GM19035 (cell line): ENCODE results near the gene TMEM40.
"Not testable (repeated sequence)": the region's sequence is repeated elsewhere in the genome, so short reads cannot be mapped to it uniquely, and the experiment has no call there.

Experiments used
- ATAC-seq: cut with Tn5 transposase; IDR thresholded peaks from one replicate; pipeline ENCODE4 v1.9.1; 2021; ENCODE audit not compliant: unreplicated experiment

TMEM40 gene, protein sequence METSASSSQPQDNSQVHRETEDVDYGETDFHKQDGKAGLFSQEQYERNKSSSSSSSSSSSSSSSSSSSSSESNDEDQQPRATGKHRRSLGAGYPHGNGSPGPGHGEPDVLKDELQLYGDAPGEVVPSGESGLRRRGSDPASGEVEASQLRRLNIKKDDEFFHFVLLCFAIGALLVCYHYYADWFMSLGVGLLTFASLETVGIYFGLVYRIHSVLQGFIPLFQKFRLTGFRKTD

DNA sequence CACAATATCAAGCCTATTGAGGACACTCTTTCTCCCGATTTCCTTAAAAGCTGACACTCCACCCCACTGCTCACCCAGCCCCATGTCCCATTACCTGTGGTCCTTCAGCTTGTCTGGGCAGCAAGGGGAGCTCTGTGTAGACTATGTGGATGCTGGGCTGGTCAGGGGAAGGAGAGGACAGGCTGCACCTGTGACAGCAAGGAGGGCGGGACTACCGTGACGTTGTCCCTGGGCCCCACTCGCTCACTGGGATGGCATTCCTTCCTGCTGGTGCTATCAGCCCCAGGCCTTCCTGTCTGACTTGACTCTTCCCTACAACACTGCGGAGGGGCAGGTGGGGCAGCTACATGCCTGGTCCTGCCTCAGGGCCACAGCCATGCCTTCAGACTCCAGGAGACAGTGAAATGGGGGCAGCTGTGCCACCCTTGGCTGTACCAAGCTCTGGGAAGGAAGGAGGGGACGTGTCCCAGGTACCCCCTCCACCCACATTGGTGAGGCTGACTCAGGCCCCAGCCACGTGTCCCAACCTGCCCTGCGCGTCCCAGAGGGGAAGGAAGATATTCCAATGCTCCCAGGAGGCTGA lies at the start of gene TMEM40:
TMEM40 (minus strand) TSS at position 163 of the 583 bp plus-strand sequence. CDS start 9,427 bp downstream, outside the sequence.
- ATAC-seq: no peak

- no peak for ATAC-seq
Measured at GRCh38 chr3:12808587-12808986, 49.5 kb upstream of the TMEM40 start.

DNA sequence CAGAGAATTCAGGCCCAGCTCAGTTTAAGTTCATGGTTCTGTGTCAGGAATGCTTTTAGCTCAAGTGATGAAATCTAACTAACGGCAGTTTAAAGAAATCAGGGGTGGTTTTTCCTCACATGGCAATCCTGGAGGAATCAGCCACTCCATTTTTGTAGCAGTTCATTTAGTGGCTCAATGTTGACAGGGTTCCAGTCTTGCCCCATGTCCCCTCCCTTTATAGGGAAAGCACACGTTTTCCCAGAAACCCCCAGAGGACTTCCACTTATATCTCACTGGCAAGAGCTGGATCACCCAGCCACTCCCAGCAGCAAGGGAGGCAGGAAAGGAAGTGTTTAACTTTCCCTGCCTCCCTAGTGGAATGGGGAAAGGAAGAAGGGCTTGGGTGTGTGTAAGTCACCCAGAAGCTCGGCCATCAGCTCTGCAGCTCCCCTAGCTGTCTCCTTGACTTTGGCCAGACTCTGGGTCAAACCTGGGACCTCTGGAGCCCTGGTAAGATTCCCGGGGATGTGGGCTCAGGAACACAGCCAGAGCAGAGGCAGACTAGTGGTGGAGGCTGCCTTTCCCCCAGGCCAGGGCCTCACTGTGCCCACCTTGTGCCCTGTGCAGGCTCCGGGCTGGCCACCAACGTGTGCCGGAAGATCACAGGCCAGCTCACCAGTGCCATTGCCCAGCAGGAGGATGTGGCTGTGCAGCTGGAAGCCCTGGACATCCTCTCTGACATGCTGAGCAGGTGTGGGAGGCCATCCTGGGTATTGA lies 48.7 kb upstream of the TMEM40 start:
- ATAC-seq: no peak

DNA sequence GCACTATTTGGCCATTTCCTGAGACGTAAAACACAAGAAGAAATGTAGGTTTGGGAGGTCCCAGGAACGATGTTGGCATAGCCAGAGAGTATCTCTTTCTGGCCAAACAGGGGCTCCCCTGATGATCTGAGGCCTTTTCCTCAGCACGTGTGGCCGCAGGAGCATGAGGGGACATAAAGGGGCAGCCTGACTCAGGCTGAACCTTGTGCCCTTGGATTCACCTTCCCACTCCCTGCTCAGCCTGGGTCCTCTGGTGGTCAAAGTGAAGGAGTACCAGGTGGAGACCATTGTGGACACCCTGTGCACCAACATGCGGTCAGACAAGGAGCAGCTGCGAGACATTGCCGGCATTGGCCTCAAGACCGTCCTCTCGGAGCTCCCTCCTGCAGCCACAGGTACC lies 48.0 kb upstream of the TMEM40 start:
- no peak for ATAC-seq

GRCh38 chr3:12803371-12803770 lies 44.3 kb upstream of the TMEM40 start:
- no peak for ATAC-seq

DNA sequence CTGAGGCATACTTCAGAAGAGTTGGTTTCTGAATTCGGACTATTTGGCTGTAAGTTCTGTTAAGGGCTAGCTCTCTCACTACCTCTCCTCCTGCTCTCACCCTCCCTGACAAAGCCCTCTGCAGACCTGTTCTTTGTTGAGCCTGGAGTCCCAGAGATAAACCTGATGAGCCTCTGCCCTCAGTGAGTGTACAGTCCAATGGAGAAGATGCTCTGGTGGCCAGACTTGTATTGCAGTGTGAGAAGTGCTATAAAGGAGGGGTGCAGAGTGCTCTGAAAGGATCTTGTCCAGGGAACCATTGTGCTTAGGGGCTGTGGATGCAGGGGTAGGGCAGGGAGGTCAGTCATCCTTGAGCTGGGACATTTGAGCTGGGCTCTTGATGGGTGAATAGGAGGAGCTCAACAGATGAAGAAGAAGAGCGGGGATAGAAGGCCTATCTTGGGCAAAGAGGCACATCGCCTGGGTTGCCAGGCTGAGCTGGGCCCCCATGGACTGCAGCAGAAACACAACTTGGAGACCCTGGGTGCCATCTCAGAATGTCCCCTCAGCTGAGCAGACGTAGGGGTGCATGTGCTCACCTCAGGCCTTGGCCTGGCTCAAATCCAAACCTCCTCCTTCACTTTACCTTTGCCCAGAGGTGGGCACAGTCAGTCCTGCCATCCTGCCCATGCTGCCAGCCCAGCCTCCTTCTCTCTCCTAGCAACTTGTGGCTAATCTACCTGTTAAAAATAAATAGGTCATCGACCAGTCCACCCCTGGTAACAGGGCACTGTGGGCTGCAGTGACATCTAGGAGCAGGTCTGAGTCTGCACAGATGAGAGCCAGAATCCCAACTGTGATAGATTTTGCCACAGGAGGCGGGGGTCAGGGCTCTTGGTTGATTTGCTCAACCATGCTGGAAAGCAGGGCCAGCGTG lies 40.7 kb upstream of the TMEM40 start:
- no peak for ATAC-seq

DNA sequence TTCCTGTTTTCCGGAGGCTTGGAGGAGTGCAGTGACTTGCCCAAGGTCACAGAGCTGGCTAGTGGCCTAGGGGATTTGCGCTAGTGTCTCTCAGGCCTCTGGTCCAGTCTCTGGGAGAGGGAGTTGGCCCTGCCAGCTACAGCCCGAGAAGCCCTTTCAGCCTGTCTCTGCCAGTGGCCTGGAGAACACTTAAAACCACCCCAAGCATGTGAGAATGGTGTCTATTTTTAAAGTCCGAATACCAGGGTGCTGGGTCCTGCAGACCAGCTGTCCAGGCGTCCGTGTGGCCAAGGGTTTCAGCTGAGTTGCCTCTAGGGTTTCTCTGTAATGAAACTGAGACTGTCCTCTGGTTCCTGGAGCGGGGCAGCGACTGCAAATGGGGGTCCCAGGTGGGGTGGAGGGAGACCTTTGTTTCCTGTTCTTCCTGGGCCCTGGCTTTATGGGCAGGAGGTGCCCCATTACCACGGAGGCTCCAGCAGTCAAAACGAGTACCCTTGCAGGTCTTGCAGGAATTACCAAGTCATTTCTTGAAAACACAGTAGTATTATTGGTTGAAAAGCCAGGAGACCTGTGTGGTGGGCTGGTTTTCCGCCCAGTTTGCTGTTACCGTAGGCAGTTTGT lies 39.6 kb upstream of the TMEM40 start:
- ATAC-seq: no peak

- ATAC-seq: no peak
Measured at GRCh38 chr3:12797892-12798558, 39.0 kb upstream of the TMEM40 start.

DNA sequence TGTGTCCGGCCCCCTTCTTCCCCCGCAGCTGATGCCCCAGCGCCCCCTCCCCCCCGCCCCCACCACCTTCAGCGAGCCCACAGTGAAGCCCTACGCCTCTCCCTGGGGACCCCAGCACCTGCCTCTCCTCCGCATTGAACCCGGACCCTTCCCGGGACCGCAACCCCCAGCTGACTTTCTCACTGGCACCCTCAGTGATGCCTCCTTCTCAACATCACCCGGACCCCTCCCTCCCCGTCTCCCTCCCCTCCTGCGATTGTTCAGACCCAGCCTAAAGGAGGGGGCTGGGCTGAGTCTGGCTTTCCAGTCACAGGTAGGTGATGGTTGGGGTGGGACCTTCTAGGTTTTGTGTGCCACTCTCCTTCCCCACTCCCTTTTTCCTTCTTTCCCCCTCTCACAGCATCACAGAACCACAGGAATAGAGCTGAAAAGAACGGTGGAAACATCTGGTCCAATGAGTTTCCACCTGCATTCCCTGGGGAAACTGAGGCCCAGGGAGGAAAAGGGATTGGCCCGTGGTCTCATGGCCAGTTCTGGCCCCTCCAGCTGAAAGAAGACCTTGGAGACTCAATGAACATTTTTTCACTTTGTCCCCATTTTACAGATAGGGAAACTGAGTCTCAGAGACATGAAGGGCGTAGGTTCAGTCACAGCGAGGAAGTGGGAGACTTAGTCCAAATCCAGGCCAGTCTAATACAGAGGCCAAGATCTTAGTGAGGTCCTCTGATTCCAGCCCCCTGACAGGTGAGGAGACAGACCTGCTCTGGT lies 38.2 kb upstream of the TMEM40 start:
- no peak for ATAC-seq

DNA sequence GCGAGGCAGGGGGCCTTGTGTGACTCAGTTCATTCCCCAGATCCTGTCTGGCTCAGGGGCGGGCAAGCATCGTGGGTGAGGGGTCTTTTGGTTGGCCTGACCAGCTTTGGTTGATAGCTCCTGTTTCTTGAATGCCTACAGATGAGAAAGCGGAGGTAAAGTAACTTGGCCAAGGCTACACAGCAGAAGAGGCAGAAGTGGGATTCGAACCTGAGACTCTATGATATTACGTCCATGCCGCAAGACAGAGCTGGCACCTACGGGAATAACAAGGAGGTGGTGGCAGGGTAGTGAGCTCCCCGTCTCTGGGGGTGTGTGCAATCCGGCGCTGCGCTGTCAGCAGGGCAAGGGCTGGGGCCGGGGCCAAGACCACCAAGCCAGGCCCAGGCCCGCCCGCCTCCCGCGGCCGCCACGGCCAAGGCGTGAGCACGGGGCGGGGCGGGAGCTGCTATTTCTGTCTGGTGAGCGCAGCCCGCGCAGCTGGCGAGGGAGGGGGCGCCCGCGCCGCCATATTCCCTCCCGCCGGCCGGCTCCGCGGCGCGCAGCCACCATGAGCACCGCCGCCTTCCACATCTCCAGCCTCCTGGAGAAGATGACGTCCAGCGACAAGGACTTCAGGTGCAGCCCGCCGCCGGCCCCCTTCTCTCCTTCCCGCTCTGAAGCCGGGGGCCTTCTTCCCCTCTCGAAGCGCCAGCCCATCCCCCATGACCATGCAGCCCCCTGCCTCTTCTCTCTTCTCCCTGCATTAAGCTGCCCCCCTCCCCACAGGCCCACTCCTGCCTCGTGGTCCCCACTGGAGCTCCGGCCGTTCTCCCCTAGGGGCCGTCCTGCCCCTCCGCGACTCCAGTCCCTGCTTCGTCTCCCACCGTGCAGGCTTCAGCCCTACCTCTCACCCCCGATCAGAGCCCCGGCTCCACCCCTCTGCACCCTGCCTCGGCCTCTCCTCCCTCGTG lies 37.4 kb upstream of the TMEM40 start, which contains the start of gene CAND2:
CAND2 (plus strand) TSS at position 510 of the 953 bp plus-strand sequence; CDS start at position 551, 41 bp downstream.
- ATAC-seq: no peak

DNA sequence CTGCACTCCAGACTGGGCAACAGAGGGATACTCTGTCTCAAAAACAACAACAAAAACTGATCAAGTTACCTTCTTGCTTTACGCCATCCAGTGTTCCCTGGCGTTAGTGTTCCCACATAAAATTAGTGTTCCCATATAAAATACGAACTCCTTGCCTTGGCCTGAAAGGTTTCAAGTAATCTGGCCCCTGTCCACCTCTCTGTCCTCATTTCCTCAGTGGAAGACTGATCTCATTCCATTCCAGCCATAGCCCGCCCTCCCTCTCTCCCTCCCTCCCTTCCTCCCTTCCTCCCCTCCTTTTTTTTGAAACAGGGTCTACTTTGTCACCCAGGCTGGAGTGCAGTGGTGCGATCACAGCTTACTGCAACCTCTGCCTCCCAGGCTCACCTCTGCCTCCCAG lies 34.6 kb upstream of the TMEM40 start:
- no peak for ATAC-seq

GRCh38 chr3:12791430-12791829 lies 32.4 kb upstream of the TMEM40 start:
- no peak for ATAC-seq

DNA sequence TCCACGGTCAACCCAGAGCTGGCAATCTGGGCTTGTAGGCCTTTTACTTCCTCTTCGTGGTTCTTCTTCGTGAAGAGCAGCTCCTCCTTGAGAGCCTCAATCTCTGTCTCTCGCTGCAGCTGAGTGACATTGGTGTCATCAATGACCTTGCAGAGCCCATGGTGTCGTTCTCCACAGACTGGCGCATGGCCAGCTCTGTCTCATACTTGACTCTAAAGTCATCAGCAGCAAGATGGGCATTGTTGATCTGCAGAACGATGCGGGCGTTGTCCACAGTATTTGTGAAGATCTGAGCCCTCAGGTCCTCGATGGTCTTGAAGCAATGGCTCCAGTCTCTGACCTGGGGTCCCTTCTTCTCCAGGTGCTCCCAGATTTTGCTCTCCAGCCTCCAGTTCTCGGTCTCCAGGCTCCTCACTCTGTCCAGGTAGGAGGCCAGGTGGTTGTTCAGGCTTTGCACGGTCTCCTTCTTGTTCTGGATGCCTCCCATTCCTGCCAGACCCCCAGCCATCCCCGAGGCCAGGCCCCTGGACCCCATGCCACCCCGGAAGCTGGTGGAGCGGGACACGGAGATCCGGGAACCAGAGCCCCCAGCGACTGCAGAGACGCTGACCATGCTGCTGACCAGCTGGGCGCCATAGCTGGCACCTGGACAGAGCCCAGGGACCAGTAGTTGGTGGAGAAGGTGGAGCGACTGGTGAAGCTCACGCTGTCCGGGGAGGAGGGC lies 29.1 kb upstream of the TMEM40 start:
- ATAC-seq: not testable (repeated sequence)

DNA sequence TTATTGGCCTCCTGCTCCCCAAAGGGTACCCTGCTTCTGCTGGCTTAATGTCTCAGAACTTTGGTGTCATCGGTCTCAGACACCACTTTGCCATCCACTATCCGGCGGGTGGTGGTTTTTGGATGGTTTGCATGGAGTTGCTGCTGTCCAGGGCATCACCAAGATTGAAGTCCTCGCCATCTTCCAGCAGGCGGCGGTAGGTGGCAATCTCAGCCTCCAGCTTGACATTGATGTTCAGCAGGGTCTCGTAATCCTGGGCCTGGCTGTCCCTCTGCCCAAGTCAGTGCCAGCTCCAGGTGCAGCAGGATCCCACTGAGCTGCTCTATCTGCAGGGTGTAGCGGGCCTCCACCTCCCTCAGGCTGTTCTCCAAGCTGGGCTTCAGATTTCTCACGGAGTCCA lies 28.3 kb upstream of the TMEM40 start:
- ATAC-seq: not testable (repeated sequence)

DNA sequence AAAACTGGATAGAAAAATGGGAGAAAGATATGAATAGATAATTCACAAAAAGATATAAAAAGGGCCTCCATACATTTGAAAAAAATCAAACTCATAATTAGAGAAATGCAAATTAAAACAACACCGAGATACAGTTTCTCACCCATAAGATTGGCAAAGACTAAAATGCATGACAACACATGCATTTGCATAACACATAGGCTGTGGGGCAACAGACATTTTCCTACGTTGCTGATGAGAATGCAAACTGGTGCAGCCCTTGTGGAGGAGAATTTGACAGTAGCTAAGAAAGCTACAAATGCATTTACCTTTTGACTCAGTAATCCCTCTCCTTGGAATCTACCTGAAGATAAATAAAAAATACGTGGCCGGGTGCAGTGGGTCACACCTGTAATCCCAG lies 26.0 kb upstream of the TMEM40 start:
- no peak for ATAC-seq

DNA sequence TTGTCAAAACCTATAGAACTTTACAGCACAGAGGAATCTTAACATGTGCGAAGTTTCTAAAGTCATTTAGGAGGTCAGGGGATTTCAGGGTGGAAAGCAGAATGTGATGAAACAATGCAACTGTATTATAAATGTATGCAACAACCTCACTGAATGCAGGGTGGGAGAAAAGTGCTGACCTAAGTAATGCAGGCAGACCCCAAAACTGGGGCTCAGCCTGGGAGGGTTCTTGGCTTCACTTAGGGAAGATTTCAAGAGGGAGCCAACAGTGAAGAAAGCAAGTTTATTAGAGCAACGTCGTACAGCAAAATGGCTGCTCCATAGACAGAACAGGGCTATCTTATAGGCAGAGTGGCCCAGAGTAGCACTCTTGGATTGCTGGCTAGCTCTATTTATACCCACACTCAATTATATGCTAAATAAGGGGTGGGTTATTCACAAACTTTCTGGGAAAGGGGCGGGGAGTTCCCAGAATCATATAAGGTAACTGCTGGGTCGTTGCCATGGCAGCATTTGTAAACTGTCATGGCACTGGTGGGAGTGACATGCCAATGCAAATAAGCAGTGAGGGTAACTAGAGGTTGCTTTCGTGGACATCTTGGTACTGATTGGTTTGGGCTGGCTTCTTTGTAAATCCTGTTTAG lies 23.2 kb upstream of the TMEM40 start:
- ATAC-seq: no peak

- no peak for ATAC-seq
Measured at GRCh38 chr3:12780751-12781150, 21.7 kb upstream of the TMEM40 start.
